H1 (cell line): ENCODE data around the gene DGKD. TPM values are rescaled to one million over a fixed set of nuclear protein-coding genes. Genes with fewer than 3 reads are reported as not detected.

Source experiments
- CTCF ChIA-PET: fragments of 300-600 bp; sonication (Branson Sonifier 250); formaldehyde crosslinking; loops from one replicate; lab custom pipeline; 2021; ENCODE audit not compliant: partially characterized antibody; lab: Charles Lee
- POLR2A ChIA-PET: fragments of 300-600 bp; sonication (Branson Sonifier 250); formaldehyde crosslinking; loops from one replicate; lab custom pipeline; 2021; ENCODE audit warnings: inconsistent platforms; ENCODE audit not compliant: partially characterized antibody; lab: Charles Lee
- DNase-seq, 2 experiments: peaks; one replicate each; pipeline versions ENCODE4 v3.0.0 to v3.0.0-alpha.2; 2010 to 2022; ENCODE audit warnings: low spot score in 2 of 2, low read depth in 1 of 2, mixed read lengths in 1 of 2
- FAIRE-seq: peaks from 2 replicates; lab custom pipeline; 2011; peaks lifted over from hg19 to GRCh38; lab: Jason Lieb, UNC
- H2AFZ ChIP-seq: 2 replicates; pipeline ENCODE4 v1.8.1; 2012; ENCODE audit warnings: low read length, inconsistent platforms
- H2AK5ac ChIP-seq: 2 replicates; pipeline ENCODE4 v1.6.1; 2013; ENCODE audit warnings: low read depth, low read length
- H2BK120ac ChIP-seq: replicated peaks from 2 replicates; pipeline ENCODE3; 2013; ENCODE audit warnings: low read depth, low read length, inconsistent platforms
- H2BK12ac ChIP-seq: 2 replicates; pipeline ENCODE4 v1.6.1; 2013; ENCODE audit warnings: low read depth, low read length
- H2BK15ac ChIP-seq: 2 replicates; pipeline ENCODE4 v1.6.1; 2013; ENCODE audit warnings: low read length
- H2BK20ac ChIP-seq: 2 replicates; pipeline ENCODE4 v1.6.1; 2013; ENCODE audit warnings: low read length
- H2BK5ac ChIP-seq: 2 replicates; pipeline ENCODE4 v1.6.1; 2013; ENCODE audit warnings: low read depth, low read length
- H3K14ac ChIP-seq: 2 replicates; pipeline ENCODE4 v1.6.1; 2013; ENCODE audit warnings: inconsistent platforms; ENCODE audit not compliant: insufficient read length
- H3K18ac ChIP-seq: 2 replicates; pipeline ENCODE4 v1.6.1; 2013; ENCODE audit warnings: low read length; ENCODE audit errors: extremely low read depth
- H3K23ac ChIP-seq: 2 replicates; pipeline ENCODE4 v1.6.1; 2013; ENCODE audit warnings: inconsistent platforms; ENCODE audit not compliant: insufficient read length
- H3K23me2 ChIP-seq: 2 replicates; pipeline ENCODE4 v1.6.1; 2013; ENCODE audit warnings: low read depth, low read length
- H3K27ac ChIP-seq: 2 replicates; pipeline ENCODE4 v1.6.1; 2011; ENCODE audit warnings: low read depth, low read length, inconsistent platforms
- H3K27me3 ChIP-seq, 4 experiments: replicated peaks in 1 of 4; 1 replicate in 1 of 4; 2 replicates in 3 of 4; pipeline versions ENCODE4 v1.6.1 to v1.8.1; 2011 to 2013; ENCODE audit warnings: low read length in 3 of 4, mild to moderate bottlenecking in 3 of 4, inconsistent platforms in 2 of 4, mixed read lengths in 2 of 4, moderate library complexity in 1 of 4; ENCODE audit not compliant: control insufficient read depth in 3 of 4, insufficient read depth in 3 of 4; ENCODE audit errors: extremely low read depth in 1 of 4
- H3K36me3 ChIP-seq, 4 experiments: 2 replicates each; pipeline versions ENCODE4 v1.6.1 to v1.8.1; 2011 to 2013; ENCODE audit warnings: mild to moderate bottlenecking in 4 of 4, low read length in 3 of 4, moderate library complexity in 2 of 4, control low read depth in 1 of 4, inconsistent platforms in 1 of 4; ENCODE audit not compliant: insufficient read depth in 4 of 4, control insufficient read depth in 2 of 4
- H3K4ac ChIP-seq: replicated peaks from 2 replicates; pipeline ENCODE3; 2013; ENCODE audit warnings: low read length, low read depth, mixed read lengths, inconsistent platforms; ENCODE audit not compliant: insufficient read length
- H3K4me1 ChIP-seq, 4 experiments: replicated peaks in 1 of 4; 1 replicate in 1 of 4; 2 replicates in 3 of 4; pipeline versions ENCODE4 v1.6.1 to v1.8.1; 2011 to 2013; ENCODE audit warnings: low read length in 3 of 4, inconsistent platforms in 2 of 4, mixed read lengths in 1 of 4; ENCODE audit not compliant: insufficient read depth in 4 of 4, control insufficient read depth in 3 of 4
- H3K4me2 ChIP-seq, 2 experiments: 2 replicates each; pipeline versions ENCODE4 v1.6.1 to v1.8.1; 2011 to 2013; ENCODE audit warnings: low read depth in 2 of 2, low read length in 2 of 2, control low read depth in 1 of 2, inconsistent platforms in 1 of 2, mild to moderate bottlenecking in 1 of 2; ENCODE audit not compliant: insufficient read depth in 1 of 2
- H3K4me3 ChIP-seq, 4 experiments: fragments of 200-600, 300-600 bp in 1 of 4; sonication (generic), shearing (Covaris generic), sonication (Bioruptor Twin) in 1 of 4; 2 replicates each; pipeline versions ENCODE4 v1.5.1 to v1.8.1; 2011 to 2016; ENCODE audit warnings: low read length in 4 of 4, low read depth in 3 of 4, control low read depth in 2 of 4, inconsistent platforms in 2 of 4, mild to moderate bottlenecking in 2 of 4, mixed read lengths in 1 of 4, moderate library complexity in 1 of 4; ENCODE audit not compliant: insufficient read depth in 2 of 4; ENCODE audit errors: extremely low read depth in 1 of 4
- H3K56ac ChIP-seq: replicated peaks from 2 replicates; pipeline ENCODE3; 2013; ENCODE audit warnings: low read depth, mild to moderate bottlenecking, mixed read lengths, low read length, inconsistent platforms; ENCODE audit not compliant: insufficient read length
- H3K79me1 ChIP-seq: 2 replicates; pipeline ENCODE4 v1.6.1; 2013; ENCODE audit warnings: low read depth, low read length, control low read depth
- H3K79me2 ChIP-seq, 2 experiments: 2 replicates each; pipeline versions ENCODE4 v1.6.1 to v1.8.1; 2012 to 2013; ENCODE audit warnings: low read length in 2 of 2, mild to moderate bottlenecking in 2 of 2, inconsistent platforms in 1 of 2; ENCODE audit not compliant: insufficient read depth in 2 of 2, control insufficient read depth in 1 of 2
- H3K9ac ChIP-seq, 4 experiments: replicated peaks in 1 of 4; 1 replicate in 1 of 4; 2 replicates in 3 of 4; pipeline versions ENCODE4 v1.6.1 to v1.8.1; 2011 to 2013; ENCODE audit warnings: low read depth in 3 of 4, low read length in 3 of 4, control low read depth in 2 of 4, mild to moderate bottlenecking in 2 of 4, moderate library complexity in 2 of 4, inconsistent platforms in 1 of 4; ENCODE audit errors: extremely low read depth in 1 of 4
- H3K9me3 ChIP-seq, 2 experiments: 2 replicates each; pipeline versions ENCODE4 v1.6.1 to v1.8.1; 2012 to 2013; ENCODE audit warnings: mild to moderate bottlenecking in 2 of 2, moderate library complexity in 2 of 2, control low read depth in 1 of 2, inconsistent platforms in 1 of 2, low read depth in 1 of 2, low read length in 1 of 2, mixed read lengths in 1 of 2; ENCODE audit not compliant: insufficient read depth in 2 of 2
- H4K20me1 ChIP-seq, 2 experiments: replicated peaks in 1 of 2; 2 replicates each; pipeline versions ENCODE3 to v1.8.1; 2011 to 2013; ENCODE audit warnings: inconsistent platforms in 2 of 2, low read length in 2 of 2, mild to moderate bottlenecking in 1 of 2; ENCODE audit not compliant: insufficient read depth in 2 of 2, control insufficient read depth in 1 of 2
- H4K5ac ChIP-seq: 2 replicates; pipeline ENCODE4 v1.6.1; 2013; ENCODE audit warnings: low read length, low read depth, mixed read lengths, inconsistent platforms; ENCODE audit not compliant: insufficient read length
- H4K8ac ChIP-seq: 2 replicates; pipeline ENCODE4 v1.8.0; 2013; ENCODE audit warnings: mild to moderate bottlenecking, moderate library complexity, low read length, inconsistent platforms; ENCODE audit not compliant: insufficient read depth; ENCODE audit errors: extremely low read depth
- H4K91ac ChIP-seq: replicated peaks from 2 replicates; pipeline ENCODE3; 2013; ENCODE audit warnings: low read length, mixed read lengths, inconsistent platforms; ENCODE audit not compliant: insufficient read length
- CBX8 ChIP-seq: fragments of 300-800, 300-1000 bp; sonication (generic); IDR thresholded peaks from 2 replicates; pipeline ENCODE4 v1.7.1; 2016; ENCODE audit warnings: low read depth, low read length, borderline replicate concordance
- CTBP2 ChIP-seq: IDR thresholded peaks from 2 replicates; pipeline ENCODE4 v1.7.0; 2011; ENCODE audit warnings: borderline replicate concordance, mild to moderate bottlenecking, moderate library complexity, mixed read lengths, low read length; ENCODE audit not compliant: insufficient read depth, insufficient read length
- HDAC6 ChIP-seq: IDR thresholded peaks from one replicate; pipeline ENCODE4 v1.7.1; 2012; ENCODE audit warnings: low read depth, mild to moderate bottlenecking, inconsistent platforms, low read length, moderate library complexity
- RXRA ChIP-seq: IDR thresholded peaks from 2 replicates; pipeline ENCODE4 v1.6.1; 2011; ENCODE audit warnings: low read depth, mild to moderate bottlenecking, low read length, moderate library complexity; ENCODE audit not compliant: insufficient read depth
- SP4 ChIP-seq: IDR thresholded peaks from 2 replicates; pipeline ENCODE4 v1.6.1; 2012; ENCODE audit warnings: low read length, inconsistent platforms
- TAF1 ChIP-seq: IDR thresholded peaks from 2 replicates; pipeline ENCODE4 v1.6.1; 2011; ENCODE audit warnings: mild to moderate bottlenecking, low read depth, low read length
- TAF7 ChIP-seq: optimal IDR thresholded peaks from 2 replicates; pipeline ENCODE3; 2011; ENCODE audit warnings: low read depth, mild to moderate bottlenecking, inconsistent platforms, low read length, moderate library complexity, borderline replicate concordance
- TBP ChIP-seq: IDR thresholded peaks from 2 replicates; pipeline ENCODE4 v1.6.1; 2011; ENCODE audit warnings: low read depth, low read length, improper control_type of control experiment
- TEAD4 ChIP-seq: IDR thresholded peaks from 2 replicates; pipeline ENCODE4 v1.6.1; 2012; ENCODE audit warnings: low read depth, low read length, inconsistent platforms, mixed read lengths
- WGBS, 2 experiments: shearing (Covaris generic) in 1 of 2; methylation state at CpG; one replicate each; pipeline versions ENCODE4 v1.1.6 to v1.1.7; 2013 to 2015; ENCODE audit warnings: low lambda C conversion rate in 2 of 2, mixed read lengths in 2 of 2, inconsistent platforms in 1 of 2, low coverage in 1 of 2, missing lambda C conversion rate in 1 of 2; ENCODE audit not compliant: insufficient replicate concordance in 2 of 2, insufficient coverage in 1 of 2, insufficient read length in 1 of 2; ENCODE audit errors: extremely low coverage in 1 of 2, missing lambda C conversion rate in 1 of 2; 5-methylcytosine and 5-hydroxymethylcytosine counted together
- polyA plus RNA-seq, 7 experiments: library from polyadenylated mRNA; depleted of rRNA in 3 of 7; stranded (reverse) in 5 of 7; unstranded in 2 of 7; fragments of >200 nt in 5 of 7; fragments of 200-250 nt in 2 of 7; gene quantifications; 1 replicate in 5 of 7; 2 replicates in 1 of 7; 4 replicates in 1 of 7; pipeline versions ENCODE4 v1.2.1 to v1.2.3, GENCODE V29; 2011 to 2013; ENCODE audit warnings: missing spikeins in 2 of 7, mixed read lengths in 2 of 7
- total RNA-seq: library from RNA; stranded (reverse); fragmentation: NEBNext Ultra II Directional; extraction: Animal tissue kit (Norgen Biotek cat#: 25700); gene quantifications from 2 replicates; pipeline ENCODE4 v1.2.1, GENCODE V29; 2021
- TF ChIP-seq, protein P1 (sequence below): IDR thresholded peaks from 2 replicates; pipeline ENCODE4 v1.6.1; 2011; ENCODE audit warnings: low read depth, mild to moderate bottlenecking, low read length; ENCODE audit not compliant: insufficient read depth
- TF ChIP-seq, protein P2 (sequence below), 3 experiments: IDR thresholded peaks; 1 replicate in 2 of 3; 2 replicates in 1 of 3; pipeline versions ENCODE4 v1.5.1 to v1.6.1; 2011; ENCODE audit warnings: low read length in 3 of 3, mild to moderate bottlenecking in 3 of 3, inconsistent platforms in 2 of 3, low read depth in 1 of 3, moderate library complexity in 1 of 3; ENCODE audit not compliant: insufficient read depth in 1 of 3; ENCODE audit errors: control extremely low read depth in 1 of 3

Gene DGKD
- total and polyA plus RNA-seq, 2 of the 8 experiments (the other 6 are each of a cell fraction or from before 2014, with no cell fraction given) = 7.7 to 30.9 TPM

DNA sequence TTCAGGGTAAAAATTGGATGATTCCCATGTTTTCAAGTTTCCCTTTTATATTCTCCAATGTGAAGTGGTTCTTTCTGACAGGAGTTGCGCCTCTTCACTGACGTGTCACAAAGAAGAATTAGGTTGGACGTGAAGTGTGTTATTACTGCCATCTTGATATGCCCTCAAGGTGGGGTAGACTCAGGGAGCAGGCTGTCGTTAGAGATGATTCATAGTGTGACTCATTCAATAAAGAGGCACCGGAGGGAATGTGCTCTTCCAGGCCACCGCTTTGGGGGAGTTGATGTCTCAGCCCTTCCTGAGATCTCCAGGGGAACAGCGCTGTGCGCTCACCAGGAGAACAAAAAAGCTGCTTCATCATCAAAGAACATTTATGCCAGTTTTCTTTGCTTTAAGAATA lies 3.6 kb upstream of the DGKD start:
- no peaks in the 10 kb centered on the region for H3K79me1 ChIP-seq
- no peak overlapping the region for H3K23ac ChIP-seq
- no peak overlapping the region for H3K56ac ChIP-seq
- no peak overlapping the region for H2BK12ac ChIP-seq
- ChIA-PET POLR2A (no interaction called here), CTCF (interaction anchor here (0.7 kb wide), 2 partner anchors 269 to 432 kb away, joined by 4 read pairs; no protein-coding TSS in a partner anchor)
- H3K4ac ChIP-seq = no peak overlapping the region
- H4K91ac ChIP-seq = no peak overlapping the region
- FAIRE-seq (no peak), DNase-seq (no peak)
- H3K27me3 ChIP-seq = peaks cover 0 to 25% (median 13%) of the 10 kb centered on the region in 4 experiments; a peak in 5 of 7 replicates
- peaks cover 11% of the 10 kb centered on the region for H3K23me2 ChIP-seq
- peaks cover 0 to 5% (median 4%) of the 10 kb centered on the region in 4 experiments; a peak in 4 of 7 replicates for H3K4me1 ChIP-seq
- no peak overlapping the region for H3K4me2 ChIP-seq
- H2AFZ ChIP-seq = no peak overlapping the region
- no peak overlapping the region for H3K9ac ChIP-seq
- peaks cover 0 to 3% of the 10 kb centered on the region in 2 experiments; a peak in 1 of 4 replicates for H3K79me2 ChIP-seq
- 85% methylated on average over 8 of the region's 8 CpGs; no CpG with 5 or more reads in 1 of the 2 experiments for WGBS, 2 experiments
- H2AK5ac ChIP-seq = no peak overlapping the region
- peaks cover 0 to 7% of the 10 kb centered on the region in 2 experiments; a peak in 1 of 4 replicates for H3K9me3 ChIP-seq
- H4K20me1 ChIP-seq = peaks cover 4 to 5% of the 10 kb centered on the region in 2 experiments
- no peak overlapping the region for H3K14ac ChIP-seq
- no peak overlapping the region for H4K5ac ChIP-seq
- H2BK15ac ChIP-seq = no peak overlapping the region
- H2BK5ac ChIP-seq = no peak overlapping the region
- H4K8ac ChIP-seq = no peak overlapping the region; the same call in 1 of the 2 replicates
- H3K36me3 ChIP-seq = no peaks in the 10 kb centered on the region
- H2BK120ac ChIP-seq = no peak overlapping the region
- no peak overlapping the region for H3K18ac ChIP-seq
- no peak overlapping the region for H3K27ac ChIP-seq
- H3K4me3 ChIP-seq = no peak overlapping the region
- H2BK20ac ChIP-seq = no peak overlapping the region
- TF ChIP-seq, protein P1, sequence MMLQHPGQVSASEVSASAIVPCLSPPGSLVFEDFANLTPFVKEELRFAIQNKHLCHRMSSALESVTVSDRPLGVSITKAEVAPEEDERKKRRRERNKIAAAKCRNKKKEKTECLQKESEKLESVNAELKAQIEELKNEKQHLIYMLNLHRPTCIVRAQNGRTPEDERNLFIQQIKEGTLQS = no peak
- TF ChIP-seq, protein P2, sequence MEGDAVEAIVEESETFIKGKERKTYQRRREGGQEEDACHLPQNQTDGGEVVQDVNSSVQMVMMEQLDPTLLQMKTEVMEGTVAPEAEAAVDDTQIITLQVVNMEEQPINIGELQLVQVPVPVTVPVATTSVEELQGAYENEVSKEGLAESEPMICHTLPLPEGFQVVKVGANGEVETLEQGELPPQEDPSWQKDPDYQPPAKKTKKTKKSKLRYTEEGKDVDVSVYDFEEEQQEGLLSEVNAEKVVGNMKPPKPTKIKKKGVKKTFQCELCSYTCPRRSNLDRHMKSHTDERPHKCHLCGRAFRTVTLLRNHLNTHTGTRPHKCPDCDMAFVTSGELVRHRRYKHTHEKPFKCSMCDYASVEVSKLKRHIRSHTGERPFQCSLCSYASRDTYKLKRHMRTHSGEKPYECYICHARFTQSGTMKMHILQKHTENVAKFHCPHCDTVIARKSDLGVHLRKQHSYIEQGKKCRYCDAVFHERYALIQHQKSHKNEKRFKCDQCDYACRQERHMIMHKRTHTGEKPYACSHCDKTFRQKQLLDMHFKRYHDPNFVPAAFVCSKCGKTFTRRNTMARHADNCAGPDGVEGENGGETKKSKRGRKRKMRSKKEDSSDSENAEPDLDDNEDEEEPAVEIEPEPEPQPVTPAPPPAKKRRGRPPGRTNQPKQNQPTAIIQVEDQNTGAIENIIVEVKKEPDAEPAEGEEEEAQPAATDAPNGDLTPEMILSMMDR (IDR thresholded peaks at IDR 0.05; ENCODE audit: control extremely low read depth in 1 of 3, insufficient read depth in 1 of 3, low read depth in 1 of 3, low read length in 3 of 3) = no peak
- TF ChIP-seq CTBP2 (no peak), TAF7 (no peak), SP4 (no peak), TAF1 (no peak), TEAD4 (no peak), HDAC6 (no peak), TBP (no peak), RXRA (no peak), CBX8 (no peak)
